Caco-2 (cell line): ENCODE measurements around the gene PLS1. TPM values are rescaled to one million over a fixed set of nuclear protein-coding genes. Genes with fewer than 3 reads are reported as not detected.

Experiments
- BruUV-seq: library from RNA; stranded (reverse); fragments of 400-500 nt; replicated peaks from 2 replicates; lab custom pipeline; 2021; lab: Mats Ljungman, UMichigan
- CTCF ChIA-PET: fragments of 300-600 bp; sonication (Branson Sonifier 250); formaldehyde crosslinking; loops from one replicate; lab custom pipeline; 2022; ENCODE audit warnings: antibody characterized with exemption; lab: Charles Lee
- POLR2A ChIA-PET: fragments of 300-600 bp; sonication (Branson Sonifier 250); formaldehyde crosslinking; loops from one replicate; lab custom pipeline; 2022; ENCODE audit warnings: antibody characterized with exemption; lab: Charles Lee
- DNase-seq, 2 experiments: peaks; one replicate each; pipeline versions ENCODE4 v3.0.0 to v3.0.0-alpha.2; 2020 to 2022
- H3K27me3 ChIP-seq: replicated peaks from 2 replicates; pipeline ENCODE4 v1.6.0; 2011; ENCODE audit warnings: low read length; ENCODE audit not compliant: control insufficient read depth, insufficient read depth
- H3K36me3 ChIP-seq: 2 replicates; pipeline ENCODE4 v1.5.1; 2011; ENCODE audit warnings: low read length; ENCODE audit not compliant: control insufficient read depth, insufficient read depth
- H3K4me1 ChIP-seq: fragments of 250-450 bp; sonication (Bioruptor Pico); 2 replicates; pipeline ENCODE4 v1.5.1; 2020; ENCODE audit warnings: mild to moderate bottlenecking
- H3K4me3 ChIP-seq: 2 replicates; pipeline ENCODE4 v1.5.1; 2011; ENCODE audit warnings: low read depth, mild to moderate bottlenecking, control low read depth, low read length
- H3K9me3 ChIP-seq: fragments of 250-450 bp; sonication (Bioruptor Pico); 2 replicates; pipeline ENCODE4 v1.5.1; 2020; ENCODE audit warnings: mild to moderate bottlenecking, moderate library complexity
- H3K27ac Mint-ChIP-seq: one replicate; pipeline ENCODE4 v1.8.0; 2022; ENCODE audit warnings: mixed read lengths; ENCODE audit not compliant: unreplicated experiment
- H3K27me3 Mint-ChIP-seq: one replicate; pipeline ENCODE4 v1.8.0; 2022; ENCODE audit warnings: mixed read lengths; ENCODE audit not compliant: insufficient read depth, unreplicated experiment
- H3K36me3 Mint-ChIP-seq: one replicate; pipeline ENCODE4 v1.8.0; 2022; ENCODE audit warnings: mild to moderate bottlenecking, mixed read lengths; ENCODE audit not compliant: insufficient read depth, unreplicated experiment
- H3K4me1 Mint-ChIP-seq: one replicate; pipeline ENCODE4 v1.8.0; 2022; ENCODE audit warnings: low read depth, mixed read lengths; ENCODE audit not compliant: unreplicated experiment
- H3K4me3 Mint-ChIP-seq: one replicate; pipeline ENCODE4 v1.8.0; 2022; ENCODE audit warnings: mild to moderate bottlenecking, moderate library complexity, mixed read lengths; ENCODE audit not compliant: unreplicated experiment
- H3K9me3 Mint-ChIP-seq: one replicate; pipeline ENCODE4 v1.8.0; 2022; ENCODE audit warnings: mixed read lengths; ENCODE audit not compliant: unreplicated experiment
- CTCF ChIP-seq, 2 experiments: fragments of 200-600 bp in 1 of 2; IDR thresholded peaks; 1 replicate in 1 of 2; 2 replicates in 1 of 2; pipeline versions ENCODE4 v1.5.1 to v1.8.0; 2011 to 2022; ENCODE audit warnings: antibody characterized with exemption in 1 of 2, control low read depth in 1 of 2, inconsistent platforms in 1 of 2, low read depth in 1 of 2, low read length in 1 of 2, mild to moderate bottlenecking in 1 of 2, moderate library complexity in 1 of 2; ENCODE audit not compliant: insufficient read depth in 1 of 2, severe bottlenecking in 1 of 2, unreplicated experiment in 1 of 2
- intact Hi-C: fragments of 100-400 bp; cut with micrococcal nuclease; formaldehyde crosslinking; loops from one replicate; pipeline ENCODE4 v1.10.0; 2022; ENCODE audit not compliant: unreplicated experiment
- total RNA-seq: library from RNA; stranded (reverse); gene quantifications from 2 replicates; pipeline ENCODE4 v1.2.3, GENCODE V29; 2022

PLS1 gene
- total RNA-seq, 1 experiment from 2014 or later: 19.2 TPM

DNA sequence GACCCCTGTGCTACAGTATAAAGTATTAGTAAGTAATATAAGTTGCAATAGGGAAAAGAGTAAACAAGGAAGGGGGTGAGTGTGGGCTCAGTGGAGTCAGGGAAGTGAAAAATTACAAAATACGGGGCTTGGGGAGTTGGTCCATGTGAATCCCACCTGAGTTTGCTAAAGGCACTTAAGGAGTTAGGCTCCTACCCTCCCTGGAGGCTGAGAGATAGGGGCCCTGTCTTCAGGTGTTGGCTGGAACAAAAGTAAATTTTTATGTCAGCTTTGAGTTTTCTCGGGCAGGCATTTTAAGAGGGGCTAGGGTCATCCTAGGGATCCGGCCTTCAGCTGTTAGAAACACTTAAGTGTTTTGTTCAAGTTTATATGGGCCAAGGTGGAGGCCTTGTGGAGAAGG lies 135.9 kb downstream of the PLS1 start:
- intact Hi-C loops: no loop called here
- Mint-ChIP-seq H3K27me3 (no peaks in the 10 kb centered on the region), H3K27ac (no peak overlapping the region), H3K9me3 (no peaks in the 10 kb centered on the region), H3K4me1 (peaks cover 7% of the 10 kb centered on the region), H3K36me3 (no peaks in the 10 kb centered on the region), H3K4me3 (no peak overlapping the region)
- Histone ChIP-seq H3K4me3 (no peak overlapping the region), H3K36me3 (no peaks in the 10 kb centered on the region), H3K27me3 (no peaks in the 10 kb centered on the region), H3K4me1 (no peaks in the 10 kb centered on the region), H3K9me3 (no peaks in the 10 kb centered on the region)
- no TSS peak for BruUV-seq
- no peak for DNase-seq
- POLR2A ChIA-PET: interaction anchor here (0.6 kb wide), 1 partner anchor 271 kb away, joined by 10 read pairs; no protein-coding TSS in a partner anchor
- CTCF ChIA-PET: no interaction called here
- TF ChIP-seq CTCF (IDR thresholded peaks at IDR 0.05; ENCODE audit: insufficient read depth in 1 of 2, low read depth in 1 of 2, low read length in 1 of 2, severe bottlenecking in 1 of 2, unreplicated experiment in 1 of 2): no peak

GRCh38 chr3:142734834-142735233 lies 138.6 kb downstream of the PLS1 start:
- TF ChIP-seq CTCF (IDR thresholded peaks at IDR 0.05; ENCODE audit: insufficient read depth in 1 of 2, low read depth in 1 of 2, low read length in 1 of 2, severe bottlenecking in 1 of 2, unreplicated experiment in 1 of 2): no peak
- intact Hi-C loops: no loop called here
- CTCF ChIA-PET: no interaction called here
- Histone ChIP-seq H3K36me3 (no peaks in the 10 kb centered on the region), H3K4me3 (no peak overlapping the region), H3K27me3 (no peaks in the 10 kb centered on the region), H3K4me1 (no peaks in the 10 kb centered on the region), H3K9me3 (no peaks in the 10 kb centered on the region)
- H3K27ac Mint-ChIP-seq: no peak overlapping the region
- H3K4me1 Mint-ChIP-seq: peaks cover 7% of the 10 kb centered on the region
- H3K9me3 Mint-ChIP-seq: no peaks in the 10 kb centered on the region
- POLR2A ChIA-PET: no interaction called here
- H3K27me3 Mint-ChIP-seq: no peaks in the 10 kb centered on the region
- DNase-seq: no peak
- BruUV-seq: no TSS peak
- H3K36me3 Mint-ChIP-seq: no peaks in the 10 kb centered on the region
- no peak overlapping the region for H3K4me3 Mint-ChIP-seq

DNA sequence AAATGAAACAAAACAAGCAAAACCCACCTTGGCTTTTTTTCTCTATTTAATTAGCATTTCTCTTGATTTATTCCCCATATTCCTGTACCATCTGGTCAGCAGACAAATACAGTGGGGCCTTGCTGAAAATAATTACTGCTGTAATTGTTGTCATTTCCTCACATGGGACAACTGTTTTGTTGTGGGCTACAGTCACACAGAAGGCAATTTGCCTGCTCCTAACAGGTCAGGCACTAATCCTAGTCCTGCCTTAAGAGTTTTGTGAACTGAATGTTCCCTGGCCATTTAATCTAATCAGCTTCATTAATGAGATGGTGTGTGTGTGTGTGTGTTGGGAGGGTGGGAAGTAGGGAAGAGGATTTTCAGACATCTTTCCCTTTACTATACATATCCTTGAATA lies 139.3 kb downstream of the PLS1 start:
- no peaks in the 10 kb centered on the region for H3K9me3 Mint-ChIP-seq
- CTCF ChIA-PET: no interaction called here
- peaks cover 7% of the 10 kb centered on the region for H3K4me1 Mint-ChIP-seq

More for the DNA sequence above, 139.3 kb downstream of the PLS1 start:
- BruUV-seq: no TSS peak
- H3K9me3 ChIP-seq: no peaks in the 10 kb centered on the region
- H3K4me1 ChIP-seq: no peaks in the 10 kb centered on the region
- H3K4me3 ChIP-seq: no peak overlapping the region
- H3K27me3 Mint-ChIP-seq: no peaks in the 10 kb centered on the region
- H3K36me3 Mint-ChIP-seq: no peaks in the 10 kb centered on the region
- no peak for DNase-seq
- TF ChIP-seq CTCF (IDR thresholded peaks at IDR 0.05; ENCODE audit: insufficient read depth in 1 of 2, low read depth in 1 of 2, low read length in 1 of 2, severe bottlenecking in 1 of 2, unreplicated experiment in 1 of 2): no peak
- H3K36me3 ChIP-seq: no peaks in the 10 kb centered on the region
- no peak overlapping the region for H3K4me3 Mint-ChIP-seq
- H3K27me3 ChIP-seq: no peaks in the 10 kb centered on the region
- POLR2A ChIA-PET: no interaction called here
- intact Hi-C loops: no loop called here
- H3K27ac Mint-ChIP-seq: no peak overlapping the region
